A673 (cell line): ENCODE measurements around the gene CNOT4. TPM values are rescaled to one million over a fixed set of nuclear protein-coding genes. Genes with fewer than 3 reads are reported as not detected.

Source experiments
- BruUV-seq: library from RNA; stranded (reverse); fragments of 400-500 nt; replicated peaks from 2 replicates; lab custom pipeline; 2021; lab: Mats Ljungman, UMichigan
- CTCF ChIA-PET: fragments of 300-600 bp; sonication (Branson Sonifier 250); formaldehyde crosslinking; loops from one replicate; lab custom pipeline; 2022; ENCODE audit warnings: antibody characterized with exemption; lab: Charles Lee
- POLR2A ChIA-PET: fragments of 300-600 bp; sonication (Branson Sonifier 250); formaldehyde crosslinking; loops from one replicate; lab custom pipeline; 2022; ENCODE audit warnings: antibody characterized with exemption; ENCODE audit not compliant: low non-redundant PET; lab: Charles Lee
- DNase-seq: peaks from one replicate; pipeline ENCODE4 v3.0.0-alpha.2; 2015; ENCODE audit warnings: low spot score
- H3K27ac ChIP-seq: fragments of 200-600 bp; sonication (generic); 2 replicates; pipeline ENCODE4 v1.5.1; 2016; ENCODE audit warnings: mixed run types, low read depth, mild to moderate bottlenecking, mixed read lengths, antibody characterized with exemption, low read length; ENCODE audit not compliant: poor library complexity, severe bottlenecking
- H3K27me3 ChIP-seq: fragments of 200-600 bp; sonication (generic); replicated peaks from 2 replicates; pipeline ENCODE4 v1.6.1; 2017; ENCODE audit warnings: mixed run types, low read depth, mild to moderate bottlenecking, mixed read lengths, antibody characterized with exemption, low read length; ENCODE audit not compliant: insufficient read depth, poor library complexity
- H3K36me3 ChIP-seq: fragments of 200-600 bp; sonication (generic); 2 replicates; pipeline ENCODE4 v1.6.1; 2016; ENCODE audit warnings: mixed run types, mild to moderate bottlenecking, mixed read lengths, antibody characterized with exemption, low read length; ENCODE audit not compliant: insufficient read depth, poor library complexity, severe bottlenecking
- H3K4me1 ChIP-seq: fragments of 200-600 bp; sonication (generic); 2 replicates; pipeline ENCODE4 v1.6.1; 2017; ENCODE audit warnings: mixed run types, mild to moderate bottlenecking, mixed read lengths, antibody characterized with exemption, low read length; ENCODE audit not compliant: insufficient read depth, poor library complexity, severe bottlenecking
- H3K4me3 ChIP-seq: fragments of 200-600 bp; sonication (generic); 2 replicates; pipeline ENCODE4 v1.5.1; 2016; ENCODE audit warnings: low read depth, mixed run types, mild to moderate bottlenecking, mixed read lengths, low read length; ENCODE audit not compliant: poor library complexity, severe bottlenecking
- H3K9me3 ChIP-seq: fragments of 200-600 bp; sonication (generic); 2 replicates; pipeline ENCODE4 v1.6.1; 2016; ENCODE audit warnings: mixed run types, low read depth, mild to moderate bottlenecking, mixed read lengths, antibody characterized with exemption, low read length; ENCODE audit not compliant: poor library complexity, severe bottlenecking
- CTCF ChIP-seq: fragments of 300-800, 200-600 bp; sonication (generic); conservative IDR thresholded peaks from 2 replicates; pipeline ENCODE4 v1.5.1; 2017; ENCODE audit warnings: low read depth, mild to moderate bottlenecking, antibody characterized with exemption, low read length, moderate library complexity, mixed read lengths
- EZH2 ChIP-seq: fragments of 200-600 bp; sonication (generic); IDR thresholded peaks from 2 replicates; pipeline ENCODE4 v1.6.1; 2017; ENCODE audit warnings: borderline replicate concordance, low read depth, mild to moderate bottlenecking, mixed read lengths, antibody characterized with exemption, low read length; ENCODE audit not compliant: poor library complexity, severe bottlenecking
- intact Hi-C: fragments of 100-400 bp; cut with micrococcal nuclease; formaldehyde crosslinking; loops from one replicate; pipeline ENCODE4 v1.10.0; 2022; ENCODE audit not compliant: unreplicated experiment
- total RNA-seq: library from RNA; stranded (reverse); gene quantifications from 2 replicates; pipeline ENCODE4 v1.2.3, GENCODE V29; 2021

CNOT4 gene
- total RNA-seq, 1 experiment from 2014 or later, result 24.1 TPM

GRCh38 chr7:135414850-135415439 is 95.0 kb downstream of the CNOT4 start:
- Histone ChIP-seq H3K27ac (no peak overlapping the region), H3K27me3 (no peaks in the 10 kb centered on the region), H3K9me3 (no peaks in the 10 kb centered on the region), H3K36me3 (no peaks in the 10 kb centered on the region), H3K4me1 (no peaks in the 10 kb centered on the region), H3K4me3 (no peak overlapping the region)
- intact Hi-C loops, result loop anchor here (5.0 kb wide), 1 partner anchor 142 kb away; the partner anchor contains the start of gene NUP205
- DNase-seq, result peak; percentile 64
- BruUV-seq, result no TSS peak
- TF ChIP-seq CTCF (peak; percentile 57), EZH2 (no peak)
- ChIA-PET CTCF (no interaction called here), POLR2A (no interaction called here)

- TF ChIP-seq EZH2 (no peak), CTCF (no peak)
- intact Hi-C loops, result loop anchor here (5.0 kb wide), 1 partner anchor 143 kb away; the partner anchor contains the start of gene NUP205
These were observed 95.7 kb downstream of the CNOT4 start for GRCh38 chr7:135414208-135414607.

GRCh38 chr7:135411098-135411497 is 98.8 kb downstream of the CNOT4 start:
- TF ChIP-seq CTCF (no peak), EZH2 (no peak)
- H3K9me3 ChIP-seq, result no peaks in the 10 kb centered on the region
- no peak overlapping the region for H3K27ac ChIP-seq
- no peak for DNase-seq
- no peak overlapping the region for H3K4me3 ChIP-seq
- no peaks in the 10 kb centered on the region for H3K27me3 ChIP-seq
- no peaks in the 10 kb centered on the region for H3K36me3 ChIP-seq
- POLR2A ChIA-PET, result no interaction called here
- BruUV-seq, result no TSS peak
- H3K4me1 ChIP-seq, result no peaks in the 10 kb centered on the region
- intact Hi-C loops, result loop anchor here (5.0 kb wide), 1 partner anchor 146 kb away; the partner anchor contains the start of gene NUP205
- CTCF ChIA-PET, result no interaction called here

More at GRCh38 chr7:135414208-135414607, 95.7 kb downstream of the CNOT4 start:
- H3K27me3 ChIP-seq, result no peaks in the 10 kb centered on the region
- no peaks in the 10 kb centered on the region for H3K9me3 ChIP-seq
- no TSS peak for BruUV-seq
- ChIA-PET CTCF (no interaction called here), POLR2A (no interaction called here)
- no peak overlapping the region for H3K27ac ChIP-seq
- no peaks in the 10 kb centered on the region for H3K4me1 ChIP-seq
- H3K4me3 ChIP-seq, result no peak overlapping the region
- no peak for DNase-seq
- no peaks in the 10 kb centered on the region for H3K36me3 ChIP-seq
